HCT116 (cell line): ENCODE results near the gene CEP170B.

Source experiments
- CTCF ChIP-seq, 3 experiments: fragments of 200-600 bp in 1 of 3; sonication (generic) in 1 of 3; IDR thresholded peaks in 2 of 3; conservative IDR thresholded peaks in 1 of 3; 2 replicates each; pipeline ENCODE4 v1.5.1; 2012 to 2017; ENCODE audit warnings: low read depth in 2 of 3, low read length in 2 of 3, antibody characterized with exemption in 1 of 3, borderline replicate concordance in 1 of 3, control low read depth in 1 of 3, mild to moderate bottlenecking in 1 of 3, mixed read lengths in 1 of 3, mixed run types in 1 of 3, moderate library complexity in 1 of 3; ENCODE audit not compliant: insufficient read depth in 1 of 3
- EZH2phosphoT487 ChIP-seq: fragments of 200-600 bp; IDR thresholded peaks from 2 replicates; pipeline ENCODE4 v1.6.1; 2018; ENCODE audit warnings: antibody characterized with exemption, borderline replicate concordance

- no peak for TF ChIP-seq CTCF (IDR thresholded peaks at IDR 0.05 in 2 of 3, conservative IDR thresholded peaks at IDR 0.05 in 1 of 3; ENCODE audit: borderline replicate concordance in 1 of 3, insufficient read depth in 1 of 3, low read depth in 2 of 3, low read length in 2 of 3)
- no peak for TF ChIP-seq EZH2phosphoT487
Measured at GRCh38 chr14:104912053-104912452, 47.0 kb downstream of the CEP170B start.
